HepG2 (cell line): ENCODE results near the gene CTNNAL1. TPM values are rescaled to one million over a fixed set of nuclear protein-coding genes. Genes with fewer than 3 reads are reported as not detected.

Experiments
- CAMTA2 ChIP-seq: sonication (generic); formaldehyde crosslinking; IDR thresholded peaks from 2 replicates; pipeline ENCODE4 v1.4.0; 2020; ENCODE audit warnings: mild to moderate bottlenecking, missing genetic modification reagents, borderline replicate concordance
- FOXK2 ChIP-seq: fragments of 450-650 bp; IDR thresholded peaks from 2 replicates; pipeline ENCODE4 v1.6.1; 2016
- GATAD1 ChIP-seq: IDR thresholded peaks from 2 replicates; pipeline ENCODE4 v1.6.1; 2016; ENCODE audit warnings: missing genetic modification reagents, missing compliant biosample characterization
- MAZ ChIP-seq, 2 experiments: sonication (generic) in 1 of 2; formaldehyde crosslinking in 1 of 2; IDR thresholded peaks; 2 replicates each; pipeline versions ENCODE4 v1.5.0 to v1.6.1; 2012 to 2020; ENCODE audit warnings: low read depth in 2 of 2, mild to moderate bottlenecking in 2 of 2, borderline replicate concordance in 1 of 2, improper control_type of control experiment in 1 of 2, low read length in 1 of 2, missing genetic modification reagents in 1 of 2, moderate library complexity in 1 of 2
- RBFOX2 ChIP-seq: fragments of 200-400 bp; formaldehyde crosslinking; IDR thresholded peaks from 2 replicates; pipeline ENCODE4 v1.6.1; 2017; ENCODE audit warnings: low read depth, mild to moderate bottlenecking, low read length
- SSRP1 ChIP-seq: IDR thresholded peaks from 2 replicates; pipeline ENCODE4 v1.6.1; 2016; ENCODE audit warnings: control low read depth
- TRIM24 ChIP-seq: sonication (generic); formaldehyde crosslinking; IDR thresholded peaks from 2 replicates; pipeline ENCODE4 v1.8.0; 2022; ENCODE audit warnings: mild to moderate bottlenecking, missing genetic modification reagents
- XRCC5 ChIP-seq: fragments of 200-400 bp; formaldehyde crosslinking; optimal IDR thresholded peaks from 2 replicates; pipeline ENCODE3; 2017; ENCODE audit warnings: mild to moderate bottlenecking, low read length
- ZBTB3 ChIP-seq: sonication (generic); formaldehyde crosslinking; IDR thresholded peaks from 2 replicates; pipeline ENCODE4 v1.4.0; 2020; ENCODE audit warnings: low read depth, mild to moderate bottlenecking, moderate library complexity, missing genetic modification reagents, borderline replicate concordance
- ZBTB34 ChIP-seq: sonication (generic); formaldehyde crosslinking; IDR thresholded peaks from 2 replicates; pipeline ENCODE4 v1.8.0; 2022; ENCODE audit warnings: mild to moderate bottlenecking, missing genetic modification reagents
- ZNF101 ChIP-seq: sonication (generic); formaldehyde crosslinking; IDR thresholded peaks from 2 replicates; pipeline ENCODE4 v1.4.0; 2020; ENCODE audit warnings: mild to moderate bottlenecking, low read depth, missing genetic modification reagents, borderline replicate concordance
- ZNF17 ChIP-seq: sonication (generic); formaldehyde crosslinking; IDR thresholded peaks from 2 replicates; pipeline ENCODE4 v1.5.0; 2020; ENCODE audit warnings: mild to moderate bottlenecking, missing genetic modification reagents
- ZNF260 ChIP-seq: sonication (generic); formaldehyde crosslinking; IDR thresholded peaks from 2 replicates; pipeline ENCODE4 v1.4.0; 2020; ENCODE audit warnings: missing genetic modification reagents, low read depth, mild to moderate bottlenecking, borderline replicate concordance
- ZNF614 ChIP-seq: IDR thresholded peaks from 2 replicates; pipeline ENCODE4 v1.6.1; 2018; ENCODE audit warnings: missing biosample characterization, missing genetic modification reagents, inconsistent platforms, borderline replicate concordance
- ZNF619 ChIP-seq: sonication (generic); formaldehyde crosslinking; IDR thresholded peaks from 2 replicates; pipeline ENCODE4 v1.4.0; 2020; ENCODE audit warnings: mild to moderate bottlenecking, missing genetic modification reagents
- ZNF770 ChIP-seq: sonication (generic); formaldehyde crosslinking; IDR thresholded peaks from 2 replicates; pipeline ENCODE4 v1.5.0; 2020; ENCODE audit warnings: mild to moderate bottlenecking, missing genetic modification reagents
- ZSCAN9 ChIP-seq: IDR thresholded peaks from 2 replicates; pipeline ENCODE4 v1.6.1; 2016; ENCODE audit warnings: borderline replicate concordance
- polyA plus RNA-seq, 8 experiments: library from polyadenylated mRNA; depleted of rRNA in 3 of 8; stranded (reverse) in 7 of 8; unstranded in 1 of 8; fragments of >200 nt; fragmentation: Illumina TruSeq in 4 of 8; extraction: Trizol in 4 of 8; gene quantifications; 2 replicates each; pipeline versions ENCODE4 v1.2.1 to v1.2.3, GENCODE V29; 2011 to 2016; ENCODE audit warnings: low read depth in 4 of 8, missing spikeins in 1 of 8, mixed read lengths in 1 of 8; ENCODE audit not compliant: insufficient read depth in 1 of 8
- total RNA-seq, 5 experiments: library from RNA; depleted of rRNA; stranded (reverse); fragments of >200 nt; fragmentation: Illumina TruSeq; extraction: Trizol; gene quantifications; 2 replicates each; pipeline ENCODE4 v1.2.3, GENCODE V29; 2016; ENCODE audit warnings: low read depth in 1 of 5
- TF ChIP-seq, protein P1 (sequence below): sonication (generic); formaldehyde crosslinking; IDR thresholded peaks from 2 replicates; pipeline ENCODE4 v1.5.1; 2020; ENCODE audit warnings: mild to moderate bottlenecking, missing genetic modification reagents
- TF ChIP-seq, protein P2 (sequence below): sonication (generic); formaldehyde crosslinking; IDR thresholded peaks from 2 replicates; pipeline ENCODE4 v1.8.0; 2023; ENCODE audit warnings: mild to moderate bottlenecking, missing genetic modification reagents

CTNNAL1 gene
- total and polyA plus RNA-seq, 2 of the 13 experiments (the other 11 are each of a cell fraction or from before 2014, with no cell fraction given), result 32.0 to 162 TPM

- TF ChIP-seq ZBTB3 (CRISPR knock-in tag) (peak; percentile 86; the same call in 1 of the 2 replicates), ZBTB34 (CRISPR knock-in tag) (no peak), RBFOX2 (peak; percentile 92), TRIM24 (no peak), CAMTA2 (CRISPR knock-in tag) (0 out of 2 replicates have a peak, but pooled peaks have one; percentile 18), ZNF260 (CRISPR knock-in tag) (no peak), ZNF17 (CRISPR knock-in tag) (no peak), ZNF770 (CRISPR knock-in tag) (peak; percentile 77), SSRP1 (CRISPR knock-in tag) (0 out of 2 replicates have a peak, but pooled peaks have one; percentile 5), ZSCAN9 (CRISPR knock-in tag) (peak; percentile 88), XRCC5 (no peak), ZNF614 (peak; percentile 77; the same call in 1 of the 2 replicates), GATAD1 (peak; percentile 96), MAZ (IDR thresholded peaks at IDR 0.05; ENCODE audit: borderline replicate concordance, low read depth, low read length) (peak; percentile 78; the same call in 1 of the 2 replicates), MAZ (CRISPR knock-in tag; IDR thresholded peaks at IDR 0.05; ENCODE audit: low read depth) (peak; percentile 29; the same call in 1 of the 2 replicates), FOXK2 (no peak), ZNF101 (peak; percentile 71; the same call in 1 of the 2 replicates), ZNF619 (CRISPR knock-in tag) (no peak)
- TF ChIP-seq, protein P1, sequence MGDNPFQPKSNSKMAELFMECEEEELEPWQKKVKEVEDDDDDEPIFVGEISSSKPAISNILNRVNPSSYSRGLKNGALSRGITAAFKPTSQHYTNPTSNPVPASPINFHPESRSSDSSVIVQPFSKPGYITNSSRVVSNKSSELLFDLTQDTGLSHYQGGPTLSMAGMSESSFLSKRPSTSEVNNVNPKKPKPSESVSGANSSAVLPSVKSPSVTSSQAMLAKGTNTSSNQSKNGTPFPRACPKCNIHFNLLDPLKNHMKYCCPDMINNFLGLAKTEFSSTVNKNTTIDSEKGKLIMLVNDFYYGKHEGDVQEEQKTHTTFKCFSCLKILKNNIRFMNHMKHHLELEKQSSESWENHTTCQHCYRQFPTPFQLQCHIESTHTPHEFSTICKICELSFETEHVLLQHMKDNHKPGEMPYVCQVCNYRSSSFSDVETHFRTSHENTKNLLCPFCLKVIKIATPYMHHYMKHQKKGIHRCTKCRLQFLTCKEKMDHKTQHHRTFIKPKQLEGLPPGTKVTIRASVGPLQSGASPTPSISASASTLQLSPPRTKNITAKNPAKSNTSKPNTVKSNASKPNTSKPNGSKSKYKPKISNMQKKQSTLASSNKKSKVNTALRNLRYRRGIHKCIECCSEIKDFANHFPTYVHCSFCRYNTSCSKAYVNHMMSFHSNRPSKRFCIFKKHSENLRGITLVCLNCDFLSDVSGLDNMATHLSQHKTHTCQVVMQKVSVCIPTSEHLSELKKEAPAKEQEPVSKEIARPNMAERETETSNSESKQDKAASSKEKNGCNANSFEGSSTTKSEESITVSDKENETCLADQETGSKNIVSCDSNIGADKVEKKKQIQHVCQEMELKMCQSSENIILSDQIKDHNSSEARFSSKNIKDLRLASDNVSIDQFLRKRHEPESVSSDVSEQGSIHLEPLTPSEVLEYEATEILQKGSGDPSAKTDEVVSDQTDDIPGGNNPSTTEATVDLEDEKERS (CRISPR knock-in tag), result no peak; the same call in 1 of the 2 replicates
- TF ChIP-seq, protein P2, sequence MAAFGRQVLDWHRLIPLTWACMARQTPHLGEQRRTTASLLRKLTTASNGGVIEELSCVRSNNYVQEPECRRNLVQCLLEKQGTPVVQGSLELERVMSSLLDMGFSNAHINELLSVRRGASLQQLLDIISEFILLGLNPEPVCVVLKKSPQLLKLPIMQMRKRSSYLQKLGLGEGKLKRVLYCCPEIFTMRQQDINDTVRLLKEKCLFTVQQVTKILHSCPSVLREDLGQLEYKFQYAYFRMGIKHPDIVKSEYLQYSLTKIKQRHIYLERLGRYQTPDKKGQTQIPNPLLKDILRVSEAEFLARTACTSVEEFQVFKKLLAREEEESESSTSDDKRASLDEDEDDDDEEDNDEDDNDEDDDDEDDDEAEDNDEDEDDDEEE, result peak; percentile 76; the same call in 1 of the 2 replicates
Observed at GRCh38 chr9:108933718-108934322, 79.5 kb downstream of the CTNNAL1 start, which contains the start of gene ELP1 (continued).
